Coronary artery (tissue), 2 donors: Measurements from ENCODE around the gene IMPDH1.

Source experiments
- DNase-seq: peaks from one replicate; pipeline ENCODE4 v3.0.0-alpha.2; 2017; ENCODE audit warnings: low spot score
- H3K27ac ChIP-seq, 2 donors: fragments of 200-600 bp; sonication (generic); one replicate each; pipeline ENCODE4 v1.5.1; 2016 to 2019
- H3K4me3 ChIP-seq: fragments of 200-600 bp; sonication (generic); 2 replicates; pipeline ENCODE4 v1.5.1; 2016; ENCODE audit warnings: mild to moderate bottlenecking, moderate library complexity
- TF ChIP-seq, protein P1 (sequence below): fragments of 200-600 bp; sonication (generic); IDR thresholded peaks from one replicate; pipeline ENCODE4 v1.5.1; 2019; ENCODE audit warnings: antibody characterized with exemption

The IMPDH1 gene

DNA sequence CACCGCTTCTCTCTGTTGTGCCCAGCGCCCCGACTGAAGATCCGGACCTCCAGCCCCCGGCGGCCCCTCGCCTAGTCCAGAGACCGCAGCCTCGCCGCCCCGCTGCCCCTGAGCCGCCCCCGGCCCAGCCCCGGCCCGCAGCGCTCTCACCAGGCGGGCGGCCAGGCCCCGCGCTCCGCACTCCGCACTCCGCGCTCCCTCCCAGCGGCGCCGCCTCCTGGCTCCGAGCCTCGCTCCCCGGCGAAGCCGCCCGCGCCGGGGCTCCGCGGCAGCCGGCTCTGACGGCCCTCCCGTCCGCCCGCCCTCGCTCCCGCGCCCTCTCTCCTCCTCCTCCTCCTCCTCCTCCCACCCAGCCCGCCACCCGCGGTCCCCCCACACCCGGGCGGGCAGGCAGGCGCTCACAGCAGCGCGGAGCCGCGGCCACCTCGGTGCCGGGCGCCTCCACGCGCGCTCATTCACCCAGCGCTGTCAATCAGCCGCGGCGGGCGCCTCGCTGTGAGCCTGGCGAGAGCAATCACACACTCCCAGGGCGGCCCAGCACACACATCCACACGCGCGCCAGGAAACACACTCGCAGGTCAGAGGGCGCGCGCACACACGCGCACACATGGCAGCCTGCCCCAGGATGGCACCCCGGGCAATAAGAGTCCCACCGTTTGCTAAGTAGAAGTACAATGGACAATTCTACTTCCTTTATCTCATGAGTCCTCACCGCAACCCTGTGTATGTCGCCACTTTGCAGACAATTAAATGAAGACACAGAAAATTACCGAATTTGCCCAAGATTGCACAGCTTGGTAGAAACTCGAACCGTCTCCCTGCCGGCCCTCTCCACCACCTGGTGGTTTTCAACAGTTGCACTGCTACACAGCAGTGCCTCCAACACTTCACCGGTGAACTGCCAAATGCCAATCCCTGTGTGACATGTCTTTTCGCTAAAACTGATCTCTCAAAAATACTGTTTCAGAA is 48.1 kb downstream of the IMPDH1 start, which contains the start of gene PRRT4:
PRRT4 (minus strand) TSS at position 280 of the 969 bp plus-strand sequence.
- Histone ChIP-seq H3K4me3 (peak within 1 kb of the TSS; percentile 80), H3K27ac (no peak within 1 kb of the TSS)
- TF ChIP-seq, protein P1, sequence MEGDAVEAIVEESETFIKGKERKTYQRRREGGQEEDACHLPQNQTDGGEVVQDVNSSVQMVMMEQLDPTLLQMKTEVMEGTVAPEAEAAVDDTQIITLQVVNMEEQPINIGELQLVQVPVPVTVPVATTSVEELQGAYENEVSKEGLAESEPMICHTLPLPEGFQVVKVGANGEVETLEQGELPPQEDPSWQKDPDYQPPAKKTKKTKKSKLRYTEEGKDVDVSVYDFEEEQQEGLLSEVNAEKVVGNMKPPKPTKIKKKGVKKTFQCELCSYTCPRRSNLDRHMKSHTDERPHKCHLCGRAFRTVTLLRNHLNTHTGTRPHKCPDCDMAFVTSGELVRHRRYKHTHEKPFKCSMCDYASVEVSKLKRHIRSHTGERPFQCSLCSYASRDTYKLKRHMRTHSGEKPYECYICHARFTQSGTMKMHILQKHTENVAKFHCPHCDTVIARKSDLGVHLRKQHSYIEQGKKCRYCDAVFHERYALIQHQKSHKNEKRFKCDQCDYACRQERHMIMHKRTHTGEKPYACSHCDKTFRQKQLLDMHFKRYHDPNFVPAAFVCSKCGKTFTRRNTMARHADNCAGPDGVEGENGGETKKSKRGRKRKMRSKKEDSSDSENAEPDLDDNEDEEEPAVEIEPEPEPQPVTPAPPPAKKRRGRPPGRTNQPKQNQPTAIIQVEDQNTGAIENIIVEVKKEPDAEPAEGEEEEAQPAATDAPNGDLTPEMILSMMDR, result no peak
- DNase-seq, result no peak

DNA sequence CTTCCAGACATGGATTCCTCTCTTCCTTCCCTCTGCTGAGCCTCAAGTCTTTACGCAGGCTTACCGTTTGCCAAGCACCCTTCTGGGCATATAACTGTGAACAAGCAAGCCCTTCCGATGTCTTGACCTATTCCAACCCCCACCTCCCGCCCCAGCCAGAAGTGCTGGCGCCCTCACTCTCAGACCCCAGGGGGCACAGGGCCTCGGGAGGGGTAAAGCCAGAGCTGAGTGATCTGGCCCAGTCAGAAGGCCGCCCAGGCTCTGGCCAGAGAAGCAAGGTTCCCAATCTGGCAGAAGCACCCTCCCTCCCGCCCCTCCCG is 49.5 kb downstream of the IMPDH1 start:
- TF ChIP-seq, protein P1, result no peak
- Histone ChIP-seq H3K4me3 (peak overlapping the region; percentile 80), H3K27ac (no peak overlapping the region)
- no peak for DNase-seq

DNA sequence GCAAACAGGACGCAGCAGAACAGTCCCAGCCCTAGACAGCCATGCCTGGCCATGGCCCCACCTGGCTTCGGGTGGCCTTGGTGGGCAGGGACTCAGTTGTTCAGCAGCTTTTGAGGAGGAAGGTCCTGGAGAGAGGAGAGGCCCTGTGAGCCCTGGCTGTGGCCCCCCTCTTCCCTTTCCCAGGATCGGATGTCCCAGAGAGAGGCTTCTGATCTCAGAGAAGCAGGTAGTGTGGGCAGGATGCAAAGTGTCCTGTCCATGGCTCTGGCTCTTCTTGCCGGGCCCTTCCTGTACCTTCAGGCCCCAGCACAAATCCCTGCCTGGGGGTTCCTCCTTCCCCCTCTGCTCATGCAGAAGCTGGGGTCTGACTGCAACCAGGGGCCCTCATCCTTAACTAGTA is 49.8 kb downstream of the IMPDH1 start:
- Histone ChIP-seq H3K27ac (no peak overlapping the region), H3K4me3 (no peak overlapping the region)
- TF ChIP-seq, protein P1, result no peak
- no peak for DNase-seq

DNA sequence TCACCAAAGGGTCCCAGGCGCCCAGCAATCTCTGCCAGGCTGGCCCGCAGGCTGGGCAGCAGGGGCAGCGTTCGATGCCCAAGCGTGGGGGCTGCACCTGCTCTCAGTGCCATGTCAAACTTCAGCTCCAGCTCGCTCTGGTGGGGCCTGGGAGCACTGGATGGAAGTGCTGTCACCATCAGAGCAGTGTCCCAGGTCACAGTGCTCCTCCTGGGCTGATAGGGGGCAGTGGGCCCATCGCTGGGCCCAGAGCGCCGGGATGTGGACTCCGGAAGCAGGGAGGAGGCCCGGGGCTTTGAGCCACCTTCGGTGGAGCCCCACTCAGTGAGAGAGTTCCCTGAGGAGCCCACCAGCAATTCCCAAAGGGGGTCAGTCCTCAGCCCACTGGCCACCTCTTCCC is 50.4 kb downstream of the IMPDH1 start:
- Histone ChIP-seq H3K4me3 (no peak overlapping the region), H3K27ac (no peak overlapping the region)
- TF ChIP-seq, protein P1, result no peak
- DNase-seq, result no peak

DNA sequence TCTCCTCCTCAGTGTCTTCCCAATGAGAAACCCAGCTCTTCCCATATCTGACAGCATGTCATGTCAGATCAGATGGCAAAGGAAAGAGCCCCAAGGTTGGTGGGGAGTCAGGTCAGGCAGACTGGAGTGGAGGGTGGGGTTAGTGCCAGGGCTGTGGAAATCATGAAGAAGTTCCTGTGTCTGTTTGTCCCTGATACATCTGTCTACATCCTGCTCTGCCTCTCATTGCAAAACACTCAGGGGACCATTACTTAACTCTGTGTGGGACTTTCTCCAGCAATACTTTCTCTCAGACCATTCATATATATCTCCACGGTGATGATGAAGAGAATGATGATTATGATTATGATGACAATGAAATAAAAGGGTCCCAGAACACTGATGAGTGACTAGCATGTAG is 51.5 kb downstream of the IMPDH1 start:
- Histone ChIP-seq H3K4me3 (no peak overlapping the region), H3K27ac (no peak overlapping the region)
- no peak for DNase-seq
- TF ChIP-seq, protein P1, result no peak

DNA sequence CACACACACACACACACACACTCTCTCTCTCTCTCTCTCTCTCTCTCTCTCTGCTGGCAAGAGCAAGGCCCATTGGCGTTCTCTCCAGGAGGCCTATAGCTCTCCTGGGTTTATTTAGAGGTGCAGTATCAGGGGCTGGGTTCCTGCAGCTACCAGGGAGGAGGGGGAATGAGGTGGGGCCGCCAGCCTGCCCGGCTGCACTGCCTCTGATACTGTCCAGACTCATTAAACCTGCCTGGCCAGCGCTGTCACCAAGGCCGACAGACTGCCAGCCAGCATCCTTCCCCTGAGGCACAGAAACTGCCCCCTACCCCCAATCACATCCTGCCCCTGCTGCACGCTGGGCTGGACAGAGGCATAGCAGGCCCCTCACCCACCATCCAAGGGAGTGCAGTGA is 52.6 kb downstream of the IMPDH1 start:
- TF ChIP-seq, protein P1, result no peak
- Histone ChIP-seq H3K4me3 (no peak overlapping the region), H3K27ac (no peak overlapping the region)
- DNase-seq, result no peak
